Measurements from ENCODE around the gene PAH. TPM values are rescaled to one million over a fixed set of nuclear protein-coding genes. Genes with fewer than 3 reads are reported as not detected.

The PAH gene
- total and polyA plus RNA-seq, 2 of the 8 experiments (the other 6 are each of a cell fraction or from before 2014, with no cell fraction given) = 3.9 to 9.0 TPM

DNA sequence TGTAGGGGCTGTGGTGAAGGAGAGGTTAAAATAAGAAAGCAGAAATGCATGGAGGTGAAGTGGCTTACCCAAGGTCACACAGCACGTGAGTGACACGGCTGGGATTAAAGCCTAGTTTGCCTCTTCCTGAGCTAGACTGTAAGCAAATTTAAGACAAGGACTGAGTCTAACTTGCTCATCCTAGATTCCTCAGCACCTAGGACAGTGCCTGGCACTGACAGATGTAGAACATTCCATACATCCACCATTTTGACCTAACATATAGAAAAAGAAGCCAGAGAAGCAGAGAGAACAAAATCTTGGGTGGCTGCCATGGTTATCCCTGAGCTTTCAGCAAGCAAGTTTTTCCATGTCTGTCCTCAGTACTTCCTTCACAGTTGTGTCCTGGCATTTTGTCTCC lies 110.5 kb downstream of the PAH start:
- H3K27me3 ChIP-seq (replicated peaks in 1 of 4; ENCODE audit: control insufficient read depth in 3 of 4, extremely low read depth in 1 of 4, insufficient read depth in 3 of 4, low read length in 3 of 4) = no peaks in the 10 kb centered on the region

More for the DNA sequence above, 110.5 kb downstream of the PAH start:
- WGBS, 2 experiments (ENCODE audit: extremely low coverage in 1 of 2, insufficient coverage in 1 of 2, insufficient read length in 1 of 2, insufficient replicate concordance in 2 of 2, low coverage in 1 of 2, low lambda C conversion rate in 2 of 2, missing lambda C conversion rate in 1 of 2) = 91% methylated on average over 2 of the region's 2 CpGs; no CpG with 5 or more reads in 1 of the 2 experiments
- no peak overlapping the region for H3K56ac ChIP-seq (replicated peaks; ENCODE audit: insufficient read length, low read depth, low read length)
- H3K4me3 ChIP-seq (ENCODE audit: extremely low read depth in 1 of 4, insufficient read depth in 2 of 4, low read depth in 3 of 4, low read length in 4 of 4) = no peak overlapping the region
- H3K79me2 ChIP-seq (ENCODE audit: control insufficient read depth in 1 of 2, insufficient read depth in 2 of 2, low read length in 2 of 2) = no peaks in the 10 kb centered on the region
- H3K14ac ChIP-seq (ENCODE audit: insufficient read length) = no peak overlapping the region
- no peak overlapping the region for H2BK5ac ChIP-seq (ENCODE audit: low read depth, low read length)
- DNase-seq (ENCODE audit: low read depth in 1 of 2, low spot score in 2 of 2) (no peak), FAIRE-seq (no peak)
- no peak overlapping the region for H2AFZ ChIP-seq (ENCODE audit: low read length)
- H3K18ac ChIP-seq (ENCODE audit: extremely low read depth, low read length) = no peak overlapping the region
- H4K5ac ChIP-seq (ENCODE audit: insufficient read length, low read depth, low read length) = no peak overlapping the region
- ChIA-PET POLR2A (ENCODE audit: partially characterized antibody) (no interaction called here), CTCF (ENCODE audit: partially characterized antibody) (interaction anchor here (0.8 to 2.6 kb wide), 10 partner anchors 10 to 893 kb away, joined by 3 to 19 read pairs (median 4); no protein-coding TSS in a partner anchor)
- H2BK12ac ChIP-seq (ENCODE audit: low read depth, low read length) = no peak overlapping the region
- no peak overlapping the region for H2BK15ac ChIP-seq (ENCODE audit: low read length)
- H4K20me1 ChIP-seq (replicated peaks in 1 of 2; ENCODE audit: control insufficient read depth in 1 of 2, insufficient read depth in 2 of 2, low read length in 2 of 2) = no peaks in the 10 kb centered on the region
- H2BK20ac ChIP-seq (ENCODE audit: low read length) = no peak overlapping the region
- no peak overlapping the region for H3K23ac ChIP-seq (ENCODE audit: insufficient read length)
- H3K9ac ChIP-seq (replicated peaks in 1 of 4; ENCODE audit: extremely low read depth in 1 of 4, low read depth in 3 of 4, low read length in 3 of 4) = no peak overlapping the region
- H2AK5ac ChIP-seq (ENCODE audit: low read depth, low read length) = no peak overlapping the region
- no peak overlapping the region for H3K4me2 ChIP-seq (ENCODE audit: insufficient read depth in 1 of 2, low read depth in 2 of 2, low read length in 2 of 2)
- H4K8ac ChIP-seq (ENCODE audit: extremely low read depth, insufficient read depth, low read length) = no peak overlapping the region
- H3K4me1 ChIP-seq (replicated peaks in 1 of 4; ENCODE audit: control insufficient read depth in 3 of 4, insufficient read depth in 4 of 4, low read length in 3 of 4) = peaks cover 0 to 2% (median 1%) of the 10 kb centered on the region in 4 experiments; a peak in 2 of 7 replicates
- no peaks in the 10 kb centered on the region for H3K79me1 ChIP-seq (ENCODE audit: low read depth, low read length)
- no peaks in the 10 kb centered on the region for H3K9me3 ChIP-seq (ENCODE audit: insufficient read depth in 2 of 2, low read depth in 1 of 2, low read length in 1 of 2)
- H3K36me3 ChIP-seq (ENCODE audit: control insufficient read depth in 2 of 4, insufficient read depth in 4 of 4, low read length in 3 of 4) = no peaks in the 10 kb centered on the region
- H3K27ac ChIP-seq (ENCODE audit: low read depth, low read length) = no peak overlapping the region
- no peak overlapping the region for H3K4ac ChIP-seq (replicated peaks; ENCODE audit: insufficient read length, low read depth, low read length)
- no peak overlapping the region for H4K91ac ChIP-seq (replicated peaks; ENCODE audit: insufficient read length, low read length)
- no peak overlapping the region for H2BK120ac ChIP-seq (replicated peaks; ENCODE audit: low read depth, low read length)
- TF ChIP-seq ZNF274 (IDR thresholded peaks at IDR 0.05; ENCODE audit: borderline replicate concordance, extremely low read depth, low read length) (no peak), HDAC6 (IDR thresholded peaks at IDR 0.05; ENCODE audit: low read depth, low read length) (no peak), CHD2 (IDR thresholded peaks at IDR 0.05; ENCODE audit: low read length) (no peak), TEAD4 (IDR thresholded peaks at IDR 0.05; ENCODE audit: low read depth, low read length) (0 out of 2 replicates have a peak, but pooled peaks have one; percentile 48), YY1 (IDR thresholded peaks at IDR 0.05; ENCODE audit: low read depth, low read length) (peak; percentile 48; the same call in 1 of the 2 replicates), CHD1 (IDR thresholded peaks at IDR 0.05; ENCODE audit: low read depth, low read length) (no peak), SRF (IDR thresholded peaks at IDR 0.05; ENCODE audit: low read depth, low read length) (no peak), SP2 (IDR thresholded peaks at IDR 0.05; ENCODE audit: low read length) (no peak), JUN (IDR thresholded peaks at IDR 0.05; ENCODE audit: low read depth, low read length) (no peak), MAFK (IDR thresholded peaks at IDR 0.05; ENCODE audit: low read depth, low read length) (no peak), TBP (IDR thresholded peaks at IDR 0.05; ENCODE audit: low read depth, low read length) (no peak), RBBP5 (IDR thresholded peaks at IDR 0.05; ENCODE audit: borderline replicate concordance, low read depth, low read length) (no peak)
- TF ChIP-seq, protein P1, sequence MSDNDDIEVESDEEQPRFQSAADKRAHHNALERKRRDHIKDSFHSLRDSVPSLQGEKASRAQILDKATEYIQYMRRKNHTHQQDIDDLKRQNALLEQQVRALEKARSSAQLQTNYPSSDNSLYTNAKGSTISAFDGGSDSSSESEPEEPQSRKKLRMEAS (IDR thresholded peaks at IDR 0.05) = no peak
- H3K23me2 ChIP-seq (ENCODE audit: low read depth, low read length) = no peaks in the 10 kb centered on the region

All from H1 (cell line).